Left ventricle myocardium inferior (tissue), 1 donor: ENCODE results near the gene ATP11C. TPM values are rescaled to one million over a fixed set of nuclear protein-coding genes. Genes with fewer than 3 reads are reported as not detected.

Source experiments
- DNase-seq: peaks from one replicate; pipeline ENCODE4 v3.0.0-alpha.2; 2020
- H3K27ac ChIP-seq: fragments of 200-600 bp; replicated peaks from 2 replicates; pipeline ENCODE4 v1.8.0; 2021
- H3K27me3 ChIP-seq: fragments of 200-600 bp; 2 replicates; pipeline ENCODE4 v1.8.0; 2021; ENCODE audit warnings: low read depth
- H3K36me3 ChIP-seq: fragments of 200-600 bp; 2 replicates; pipeline ENCODE4 v1.8.0; 2021
- H3K4me1 ChIP-seq: fragments of 200-600 bp; 2 replicates; pipeline ENCODE4 v1.8.0; 2021
- H3K4me3 ChIP-seq: fragments of 200-600 bp; 2 replicates; pipeline ENCODE4 v1.8.0; 2021; ENCODE audit warnings: mild to moderate bottlenecking, moderate library complexity
- H3K9me3 ChIP-seq: fragments of 200-600 bp; replicated peaks from 2 replicates; pipeline ENCODE4 v1.8.0; 2021
- intact Hi-C: fragments of 100-400 bp; cut with micrococcal nuclease; formaldehyde crosslinking; loops from one replicate; pipeline ENCODE4 v1.11.0; 2022
- total RNA-seq: library from RNA; stranded (reverse); fragmentation: NEBNext Ultra II Directional; extraction: Animal tissue kit (Norgen Biotek cat#: 25700); gene quantifications from one replicate; pipeline ENCODE4 v1.2.1, GENCODE V29; 2021
- TF ChIP-seq, protein P1 (sequence below): fragments of 200-600 bp; IDR thresholded peaks from 2 replicates; pipeline ENCODE4 v1.8.0; 2021; ENCODE audit warnings: antibody characterized with exemption, mild to moderate bottlenecking, borderline replicate concordance
- donor health status: DM: no; HTN: yes; CAD: no; lungs with severe emphysema.

Gene ATP11C
- total RNA-seq, 1 donor from 2014 or later = 3.7 TPM

- intact Hi-C loops = no loop called here
- H3K4me1 ChIP-seq = no peaks in the 10 kb centered on the region
- no peak overlapping the region for H3K4me3 ChIP-seq
- DNase-seq = no peak
- TF ChIP-seq, protein P1, sequence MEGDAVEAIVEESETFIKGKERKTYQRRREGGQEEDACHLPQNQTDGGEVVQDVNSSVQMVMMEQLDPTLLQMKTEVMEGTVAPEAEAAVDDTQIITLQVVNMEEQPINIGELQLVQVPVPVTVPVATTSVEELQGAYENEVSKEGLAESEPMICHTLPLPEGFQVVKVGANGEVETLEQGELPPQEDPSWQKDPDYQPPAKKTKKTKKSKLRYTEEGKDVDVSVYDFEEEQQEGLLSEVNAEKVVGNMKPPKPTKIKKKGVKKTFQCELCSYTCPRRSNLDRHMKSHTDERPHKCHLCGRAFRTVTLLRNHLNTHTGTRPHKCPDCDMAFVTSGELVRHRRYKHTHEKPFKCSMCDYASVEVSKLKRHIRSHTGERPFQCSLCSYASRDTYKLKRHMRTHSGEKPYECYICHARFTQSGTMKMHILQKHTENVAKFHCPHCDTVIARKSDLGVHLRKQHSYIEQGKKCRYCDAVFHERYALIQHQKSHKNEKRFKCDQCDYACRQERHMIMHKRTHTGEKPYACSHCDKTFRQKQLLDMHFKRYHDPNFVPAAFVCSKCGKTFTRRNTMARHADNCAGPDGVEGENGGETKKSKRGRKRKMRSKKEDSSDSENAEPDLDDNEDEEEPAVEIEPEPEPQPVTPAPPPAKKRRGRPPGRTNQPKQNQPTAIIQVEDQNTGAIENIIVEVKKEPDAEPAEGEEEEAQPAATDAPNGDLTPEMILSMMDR = no peak
- H3K9me3 ChIP-seq = no peaks in the 10 kb centered on the region
- H3K36me3 ChIP-seq = no peaks in the 10 kb centered on the region
- no peaks in the 10 kb centered on the region for H3K27me3 ChIP-seq
- H3K27ac ChIP-seq = no peak overlapping the region
Measured at GRCh38 chrX:139903210-139903609, 29.6 kb downstream of the ATP11C start.

DNA sequence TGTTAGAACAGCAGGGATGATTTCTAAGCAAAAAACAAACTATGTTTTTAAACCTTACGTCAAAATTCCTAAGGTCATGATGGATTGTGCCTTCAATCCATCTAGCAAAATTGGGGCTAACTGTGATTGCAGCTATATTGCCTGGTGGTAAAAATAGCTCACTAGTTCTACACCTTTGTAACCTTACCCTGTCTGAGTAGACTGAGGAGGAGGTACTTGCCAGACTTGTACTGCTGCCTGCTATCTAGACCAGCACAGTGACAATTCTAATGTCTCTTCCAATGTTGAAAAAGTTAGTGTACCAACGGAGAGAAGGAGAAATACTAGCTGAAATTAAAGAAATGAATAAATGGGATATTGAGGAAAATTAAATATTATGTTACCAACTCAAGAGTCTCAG is 30.3 kb downstream of the ATP11C start:
- DNase-seq = no peak
- intact Hi-C loops = no loop called here
- Histone ChIP-seq H3K4me1 (no peaks in the 10 kb centered on the region), H3K4me3 (no peak overlapping the region), H3K36me3 (no peaks in the 10 kb centered on the region), H3K9me3 (no peaks in the 10 kb centered on the region), H3K27ac (no peak overlapping the region), H3K27me3 (no peaks in the 10 kb centered on the region)
- TF ChIP-seq, protein P1 = no peak

GRCh38 chrX:139898334-139898733 is 34.5 kb downstream of the ATP11C start:
- Histone ChIP-seq H3K4me1 (no peaks in the 10 kb centered on the region), H3K27me3 (no peaks in the 10 kb centered on the region), H3K4me3 (no peak overlapping the region), H3K9me3 (no peaks in the 10 kb centered on the region), H3K36me3 (no peaks in the 10 kb centered on the region), H3K27ac (no peak overlapping the region)
- TF ChIP-seq, protein P1 = no peak
- no peak for DNase-seq
- intact Hi-C loops = no loop called here

- H3K9me3 ChIP-seq = no peaks in the 10 kb centered on the region
- intact Hi-C loops = no loop called here
- no peaks in the 10 kb centered on the region for H3K36me3 ChIP-seq
- TF ChIP-seq, protein P1 = no peak
- H3K27me3 ChIP-seq = no peaks in the 10 kb centered on the region
- H3K4me3 ChIP-seq = no peak overlapping the region
- no peaks in the 10 kb centered on the region for H3K4me1 ChIP-seq
- no peak overlapping the region for H3K27ac ChIP-seq
- no peak for DNase-seq
Measured at GRCh38 chrX:139892512-139892911, 40.3 kb downstream of the ATP11C start.

DNA sequence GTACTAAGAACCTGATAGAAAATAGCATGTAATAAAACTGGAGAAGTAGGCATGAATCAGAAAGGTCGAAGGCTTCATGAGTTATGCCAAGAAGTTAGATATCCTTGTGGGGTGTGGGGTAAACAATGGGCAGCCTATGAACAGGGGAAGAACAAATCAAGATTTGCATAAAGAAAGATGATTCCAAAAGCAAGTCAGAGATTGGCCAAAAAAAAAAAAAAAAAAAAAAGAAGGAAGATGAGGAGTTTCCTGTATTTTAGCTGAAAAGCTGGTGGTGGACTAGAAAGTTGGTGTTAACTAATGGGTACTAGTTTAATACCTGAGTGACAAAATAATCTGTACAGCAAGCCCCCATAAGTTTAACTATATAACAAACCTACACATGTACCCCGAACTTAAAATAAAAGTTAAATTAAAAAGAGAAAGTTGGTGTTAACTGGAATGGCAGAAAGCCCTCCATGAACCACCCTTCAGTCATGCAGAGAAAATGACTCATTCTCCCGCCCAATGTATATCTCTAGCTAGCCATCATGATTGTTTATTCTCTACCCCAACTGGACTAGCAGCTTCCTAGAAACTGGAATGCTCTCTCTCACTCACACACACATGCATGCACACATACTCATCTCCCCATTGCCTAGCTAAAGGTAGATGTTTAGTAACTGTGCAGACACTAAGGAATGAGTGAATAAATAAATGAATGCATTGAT is 41.7 kb downstream of the ATP11C start:
- no peaks in the 10 kb centered on the region for H3K27me3 ChIP-seq
- no peaks in the 10 kb centered on the region for H3K9me3 ChIP-seq
- intact Hi-C loops = no loop called here

More for the DNA sequence above, 41.7 kb downstream of the ATP11C start:
- TF ChIP-seq, protein P1 = no peak
- Histone ChIP-seq H3K27ac (no peak overlapping the region), H3K4me3 (no peak overlapping the region), H3K4me1 (no peaks in the 10 kb centered on the region), H3K36me3 (no peaks in the 10 kb centered on the region)
- no peak for DNase-seq
